GM21717 (cell line): ENCODE data around the gene IL15RA.
A peak's percentile ranks its signal among the peaks of the same experiment; 100 is the strongest.

Experiments
- ATAC-seq: cut with Tn5 transposase; IDR thresholded peaks from one replicate; pipeline ENCODE4 v1.9.1; 2021; ENCODE audit warnings: mild to moderate bottlenecking, moderate library complexity; ENCODE audit not compliant: unreplicated experiment

The IL15RA gene, protein sequence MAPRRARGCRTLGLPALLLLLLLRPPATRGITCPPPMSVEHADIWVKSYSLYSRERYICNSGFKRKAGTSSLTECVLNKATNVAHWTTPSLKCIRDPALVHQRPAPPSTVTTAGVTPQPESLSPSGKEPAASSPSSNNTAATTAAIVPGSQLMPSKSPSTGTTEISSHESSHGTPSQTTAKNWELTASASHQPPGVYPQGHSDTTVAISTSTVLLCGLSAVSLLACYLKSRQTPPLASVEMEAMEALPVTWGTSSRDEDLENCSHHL

DNA sequence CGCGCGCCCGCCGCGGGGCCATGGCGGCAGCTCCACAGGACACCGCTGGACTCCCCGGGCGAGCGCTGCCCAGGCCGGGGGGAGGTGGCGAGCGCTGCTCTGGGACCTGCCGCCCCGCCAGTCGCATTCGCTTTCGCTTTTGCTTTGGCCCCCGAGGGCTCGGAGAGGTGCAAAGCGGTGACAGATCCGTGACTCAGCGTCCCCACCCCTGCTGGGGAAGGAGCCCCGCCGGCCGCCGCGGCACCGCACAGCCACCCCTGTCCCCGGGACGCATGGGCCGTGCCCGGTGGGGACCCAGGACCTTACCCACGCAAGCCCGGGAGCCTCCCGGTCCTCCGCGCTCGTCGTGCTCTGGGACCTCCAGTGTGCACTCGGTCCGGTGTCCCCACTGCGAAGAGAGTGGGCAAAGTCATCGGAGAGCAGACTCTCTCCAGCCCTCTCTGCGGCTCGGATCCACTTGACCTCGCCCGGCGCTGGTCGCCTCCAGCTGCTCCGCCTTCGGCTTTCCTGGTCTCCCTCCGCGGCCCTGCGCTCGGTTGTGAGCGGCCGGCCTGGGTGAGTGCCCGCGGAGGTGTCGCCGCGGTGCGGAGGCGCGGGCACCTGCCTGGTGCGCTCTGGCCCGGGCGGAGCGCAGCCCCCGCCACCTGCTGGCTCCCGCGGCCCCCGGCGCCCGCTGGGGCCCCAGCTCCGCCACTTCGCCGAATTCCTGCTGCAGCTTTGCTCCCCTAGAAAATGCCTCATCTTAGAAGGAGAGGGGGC is at the start of gene IL15RA:
IL15RA (minus strand) TSS at position 73 of the 759 bp plus-strand sequence; CDS start at position 22, 51 bp downstream.
- ATAC-seq = peak; percentile 58

- no peak for ATAC-seq
Observed at GRCh38 chr10:6025683-6026255, 48.4 kb upstream of the IL15RA start.

DNA sequence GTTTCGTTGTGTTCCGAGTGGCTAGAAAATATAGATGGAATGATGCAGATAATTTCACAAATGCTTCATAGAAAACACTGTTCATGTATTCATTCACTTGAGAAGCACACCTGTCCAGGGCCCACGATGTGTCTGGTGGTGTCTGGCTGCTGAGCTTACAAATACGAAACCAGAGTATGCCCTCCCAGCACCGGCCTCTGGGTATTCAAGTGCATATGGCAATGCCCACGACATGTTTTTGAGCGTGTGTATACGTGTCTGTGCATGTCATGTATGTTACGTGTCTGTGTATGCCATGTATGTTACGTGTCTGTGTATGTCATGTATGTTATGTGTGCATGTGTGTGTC is 47.0 kb upstream of the IL15RA start:
- ATAC-seq = no peak

GRCh38 chr10:6023661-6024333 is 46.5 kb upstream of the IL15RA start:
- ATAC-seq = no peak

GRCh38 chr10:6022660-6023059 is 45.3 kb upstream of the IL15RA start:
- ATAC-seq = no peak

DNA sequence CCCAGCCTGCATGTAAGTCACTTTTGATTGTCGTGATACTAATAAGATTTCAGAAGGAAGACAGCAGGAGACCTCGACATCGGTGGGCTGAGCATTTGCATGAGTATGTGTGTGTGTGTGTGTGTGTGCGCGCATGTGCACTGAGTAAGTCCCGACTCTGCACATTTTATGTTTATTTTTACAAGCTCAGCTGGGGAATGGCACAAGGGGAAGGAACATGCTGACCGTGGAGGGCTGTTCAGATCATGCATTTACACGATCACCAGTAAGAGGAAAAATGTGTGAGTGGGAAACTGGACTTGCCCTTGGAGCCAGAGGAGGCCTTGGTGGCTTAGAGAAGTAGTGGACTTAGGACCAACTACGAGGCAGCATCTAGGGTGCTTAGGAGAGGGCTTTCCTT is 43.5 kb upstream of the IL15RA start:
- no peak for ATAC-seq

DNA sequence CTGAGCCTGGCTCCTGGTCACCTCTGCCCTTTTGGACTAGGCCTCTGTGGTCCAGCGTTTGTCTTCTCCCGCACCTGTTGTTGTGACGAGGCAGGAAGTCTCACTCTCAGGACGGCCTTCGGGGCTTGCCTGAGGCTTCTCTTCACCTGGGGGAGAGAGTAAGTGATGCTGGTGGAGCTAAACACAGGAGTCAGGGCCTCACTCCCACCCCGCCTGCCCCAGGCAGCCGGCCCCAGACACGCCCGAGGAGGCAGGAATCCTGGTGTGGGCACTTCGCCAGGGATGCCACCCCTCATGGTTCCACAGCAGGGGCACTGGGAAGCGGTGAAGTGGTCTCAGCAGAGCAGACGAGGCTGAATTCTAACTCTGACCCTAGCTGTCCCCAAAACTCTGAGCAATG is 42.5 kb upstream of the IL15RA start:
- ATAC-seq = no peak

- ATAC-seq = no peak
Observed at GRCh38 chr10:6019010-6019782, 41.9 kb upstream of the IL15RA start.

DNA sequence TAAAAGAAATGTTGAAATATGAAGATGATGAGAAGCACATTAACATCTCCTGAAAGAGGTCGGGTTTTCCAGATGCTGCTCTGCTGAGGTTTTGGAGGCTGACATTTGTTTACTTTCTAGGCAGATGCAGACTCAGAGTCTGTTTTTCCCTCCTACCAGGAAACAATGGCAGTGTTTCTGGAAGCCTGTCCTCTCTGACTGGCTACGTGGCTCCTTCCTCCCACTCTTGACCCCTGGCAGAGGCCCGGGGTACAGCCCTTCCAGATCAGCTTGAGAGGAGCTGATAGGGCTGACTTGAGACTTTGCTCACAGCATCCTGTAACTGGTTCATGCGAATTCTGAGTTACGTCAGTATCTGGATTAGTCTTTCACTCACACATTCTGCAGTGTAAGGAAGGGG is 41.1 kb upstream of the IL15RA start:
- ATAC-seq = no peak

DNA sequence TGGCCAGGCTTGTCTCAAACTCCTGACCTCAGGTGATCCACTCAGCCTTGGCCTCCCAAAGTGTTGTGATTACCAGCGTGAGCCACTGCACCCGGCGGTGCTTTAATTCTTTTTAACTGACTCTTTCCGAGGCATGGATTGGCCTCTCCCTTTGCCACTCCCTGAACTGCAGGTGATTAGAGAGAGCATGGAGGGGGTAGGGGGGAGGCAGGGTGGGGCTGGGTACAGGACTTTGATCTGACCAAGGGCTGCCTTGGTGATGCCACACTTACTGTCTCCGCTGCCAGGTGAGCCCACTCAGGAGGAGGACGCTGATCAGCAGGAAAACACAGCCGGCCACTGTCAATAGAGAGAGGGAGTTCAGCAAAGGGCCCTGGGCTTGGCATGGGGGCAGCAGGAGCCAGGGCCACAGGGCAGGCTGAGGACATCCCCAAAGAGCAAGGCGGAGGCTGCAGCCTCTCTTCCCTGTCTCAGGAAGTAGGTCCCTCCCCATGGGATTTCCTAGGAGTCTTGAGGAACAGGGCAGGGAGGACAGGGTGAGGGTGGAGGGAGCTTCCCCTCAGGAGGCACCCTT is 40.5 kb upstream of the IL15RA start:
- no peak for ATAC-seq

DNA sequence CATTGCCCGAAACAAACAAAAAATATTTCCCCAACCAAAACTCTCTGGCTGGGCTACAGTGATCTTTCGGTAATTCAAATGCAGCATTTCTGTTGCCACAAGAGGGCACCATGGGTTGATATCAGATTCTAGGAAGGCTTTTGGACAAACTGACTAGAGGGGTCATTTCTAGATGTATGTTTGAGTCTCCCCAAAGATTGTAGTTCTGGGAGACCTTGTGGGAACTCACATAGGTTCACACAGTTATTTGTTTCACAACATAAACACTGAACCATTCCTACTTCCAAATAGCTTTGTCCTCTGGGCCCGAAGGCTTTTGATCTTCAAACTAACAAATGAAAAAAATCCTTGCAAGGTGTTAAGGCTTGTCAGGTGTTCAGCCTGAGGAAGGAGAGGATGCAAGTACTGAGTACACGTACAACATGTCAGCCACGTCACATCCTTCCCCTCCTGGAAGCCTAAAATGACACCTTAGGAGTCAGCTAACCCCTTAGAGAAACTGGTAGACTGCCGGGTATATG is 37.0 kb upstream of the IL15RA start:
- ATAC-seq = peak; percentile 67

- no peak for ATAC-seq
Observed at GRCh38 chr10:6013413-6014192, 36.3 kb upstream of the IL15RA start.

- no peak for ATAC-seq
Observed at GRCh38 chr10:6012121-6012905, 35.0 kb upstream of the IL15RA start.

GRCh38 chr10:6011558-6011957 is 34.2 kb upstream of the IL15RA start:
- no peak for ATAC-seq

- no peak for ATAC-seq
Observed at GRCh38 chr10:6010569-6010968, 33.2 kb upstream of the IL15RA start.

DNA sequence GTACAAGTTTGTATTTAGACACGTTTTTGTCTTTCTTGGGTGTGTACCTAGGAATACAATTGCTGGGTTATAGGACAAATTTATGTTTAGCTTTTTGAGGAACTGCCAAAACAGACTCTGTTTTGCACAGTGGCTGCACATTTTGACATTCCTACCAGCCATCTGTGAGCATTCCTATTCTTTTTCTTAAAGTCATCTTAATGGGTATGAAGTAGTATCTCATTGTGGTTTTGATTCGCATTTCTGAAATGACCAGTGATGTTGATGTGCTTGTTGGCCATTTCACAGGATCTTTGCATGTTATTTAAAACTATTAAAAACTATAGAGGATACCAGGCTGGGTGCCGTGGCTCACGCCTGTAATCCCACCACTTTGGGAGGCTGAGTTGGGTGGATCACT is 32.6 kb upstream of the IL15RA start:
- ATAC-seq = no peak

GRCh38 chr10:6009150-6009549 is 31.8 kb upstream of the IL15RA start:
- no peak for ATAC-seq

- ATAC-seq = no peak
Observed at GRCh38 chr10:6008497-6009142, 31.3 kb upstream of the IL15RA start.
